HG02678 (cell line): Measurements from ENCODE around the gene TOP2A.
"Not testable (repeated sequence)": the region's sequence is repeated elsewhere in the genome, so short reads cannot be mapped to it uniquely, and the experiment has no call there.

Experiments used
- ATAC-seq: cut with Tn5 transposase; IDR thresholded peaks from one replicate; pipeline ENCODE4 v1.9.1; 2021; ENCODE audit warnings: mild to moderate bottlenecking, moderate library complexity; ENCODE audit not compliant: unreplicated experiment

The TOP2A gene

GRCh38 chr17:40382251-40382650, 35.4 kb downstream of the TOP2A start:
- ATAC-seq = no peak

DNA sequence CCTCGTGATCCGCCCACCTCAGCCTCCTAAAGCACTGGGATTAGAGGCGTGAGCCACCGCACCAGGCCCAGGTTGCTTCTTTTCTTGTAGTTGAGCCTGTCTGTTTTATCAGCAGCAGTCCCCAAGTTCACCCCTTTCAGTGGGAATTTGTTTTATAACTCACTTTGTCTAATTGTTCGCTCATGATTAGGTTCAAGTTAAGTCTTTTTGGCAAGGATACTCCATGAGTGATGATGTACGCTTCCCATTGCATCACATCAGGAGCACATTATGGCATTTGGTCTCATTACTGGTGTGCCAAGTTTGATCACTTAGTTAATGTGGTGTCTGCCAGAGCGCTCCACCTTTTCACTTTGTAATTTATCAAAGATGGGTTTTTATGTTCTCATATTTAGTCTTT, 38.7 kb downstream of the TOP2A start:
- no peak for ATAC-seq

GRCh38 chr17:40377832-40378231, 39.9 kb downstream of the TOP2A start:
- no peak for ATAC-seq

- not testable (repeated sequence) for ATAC-seq
Observed at GRCh38 chr17:40376541-40376940, 41.2 kb downstream of the TOP2A start.

DNA sequence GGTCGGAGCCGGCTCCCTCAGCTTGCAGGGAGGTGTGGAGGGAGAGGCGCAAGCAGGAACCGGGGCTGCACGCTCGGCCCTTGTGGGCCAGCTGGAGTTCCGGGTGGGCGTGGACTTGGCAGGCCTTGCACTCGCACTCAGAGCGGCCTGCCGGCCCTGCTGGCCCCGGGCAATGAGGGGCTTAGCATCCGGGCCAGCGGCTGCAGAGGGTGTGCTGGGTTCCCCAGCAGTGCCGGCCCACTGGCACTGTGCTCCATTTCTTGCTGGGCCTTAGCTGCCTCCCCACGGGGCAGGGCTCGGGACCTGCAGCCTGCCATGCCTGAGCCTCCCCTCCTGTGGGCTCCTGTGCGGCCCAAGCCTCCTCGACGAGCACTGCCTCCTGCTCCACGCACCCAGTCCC, 41.9 kb downstream of the TOP2A start:
- ATAC-seq = not testable (repeated sequence)

DNA sequence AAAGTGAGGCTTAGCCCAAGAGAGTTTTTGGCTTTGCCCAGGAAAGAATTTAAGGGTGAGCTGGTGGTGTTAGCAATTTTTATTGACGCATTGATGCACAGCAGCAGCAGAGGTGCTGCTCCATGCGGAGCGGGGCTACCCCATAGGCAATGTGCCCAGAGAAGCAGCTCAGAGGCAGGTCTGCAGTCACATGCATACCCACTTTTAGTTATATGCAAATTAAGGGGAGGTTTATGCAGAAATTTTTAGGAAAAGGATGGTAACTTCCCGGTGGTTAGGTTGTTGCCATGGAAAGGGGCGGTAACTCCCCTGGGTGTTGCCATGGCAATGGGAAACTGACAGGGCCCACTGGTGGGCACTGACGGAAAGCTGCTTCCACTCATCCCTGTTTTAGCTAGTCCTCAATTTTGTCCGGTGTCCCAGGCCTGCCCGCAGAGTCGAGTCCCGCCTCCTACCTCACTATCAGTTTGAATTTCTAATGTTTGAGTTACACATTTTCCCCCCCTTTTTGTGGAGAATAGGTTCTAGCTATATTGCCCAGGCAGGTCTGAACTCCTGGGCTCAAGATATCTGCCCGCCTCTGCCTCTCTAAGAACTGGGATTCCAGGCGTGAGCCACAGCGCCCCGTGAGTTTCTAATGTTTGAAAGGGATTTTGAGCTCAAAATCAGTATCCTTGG, 42.7 kb downstream of the TOP2A start:
- ATAC-seq = no peak

GRCh38 chr17:40373999-40374398, 43.7 kb downstream of the TOP2A start:
- no peak for ATAC-seq

GRCh38 chr17:40373324-40373723, 44.4 kb downstream of the TOP2A start:
- no peak for ATAC-seq

DNA sequence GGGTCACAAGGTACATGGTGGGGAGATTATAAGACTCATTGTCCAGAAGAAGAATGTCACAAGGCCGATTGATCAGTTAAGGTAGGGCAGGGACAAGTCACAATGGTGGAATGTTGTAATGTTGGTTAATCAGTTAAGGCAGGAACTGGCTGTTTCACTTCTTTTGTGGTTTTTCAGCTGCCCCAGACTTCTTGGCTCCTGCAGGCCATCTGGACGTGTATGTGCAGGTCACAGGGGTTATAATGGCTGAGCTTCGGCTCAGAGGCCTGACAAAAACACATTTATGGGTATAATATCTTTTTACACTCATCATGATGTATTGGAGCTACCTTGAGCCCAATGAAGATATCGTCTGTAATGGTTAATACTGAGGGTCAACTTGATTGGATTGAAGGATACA, 45.1 kb downstream of the TOP2A start:
- ATAC-seq = not testable (repeated sequence)

DNA sequence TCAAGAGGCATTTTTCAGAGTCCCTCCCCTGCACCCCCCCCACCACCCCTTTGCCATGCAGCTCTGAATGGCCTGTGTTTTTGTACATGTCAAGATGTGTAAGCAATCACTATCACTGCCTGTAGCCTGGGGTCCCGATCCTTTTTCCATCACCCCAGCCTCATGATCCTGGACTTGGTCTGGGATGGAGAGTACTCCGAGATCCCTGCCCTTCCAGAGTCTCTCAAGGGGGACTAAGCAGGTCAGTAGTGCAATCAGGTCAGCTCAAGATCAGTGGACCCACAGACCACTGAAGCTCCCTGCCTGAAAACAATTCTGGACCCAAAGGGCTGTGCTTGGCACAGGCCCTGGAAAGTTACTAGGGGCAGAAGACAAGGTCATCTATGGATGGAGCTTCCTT, 45.7 kb downstream of the TOP2A start:
- no peak for ATAC-seq

- ATAC-seq = no peak
Observed at GRCh38 chr17:40371261-40371929, 46.3 kb downstream of the TOP2A start.

DNA sequence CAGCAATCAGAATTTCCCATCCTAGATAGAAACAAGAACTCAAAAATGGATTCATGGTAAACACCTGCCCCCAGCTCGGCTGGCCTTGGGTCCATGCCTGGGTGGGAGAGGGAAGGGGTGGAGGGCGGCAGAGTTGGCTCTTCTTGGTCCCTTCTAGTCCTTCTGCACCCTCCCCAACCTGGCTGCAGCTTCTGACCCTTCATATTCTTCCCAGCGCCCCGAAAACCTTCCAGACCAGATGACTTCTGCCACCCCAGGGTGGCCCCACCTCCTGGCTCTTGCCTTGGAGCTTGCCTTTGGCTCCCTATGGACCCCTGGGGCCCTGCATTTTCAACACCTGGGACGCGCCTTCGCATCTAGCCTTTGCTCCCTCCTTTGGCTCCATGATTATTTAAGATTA, 47.8 kb downstream of the TOP2A start:
- ATAC-seq = no peak

GRCh38 chr17:40367728-40368127, 50.0 kb downstream of the TOP2A start:
- ATAC-seq = not testable (repeated sequence)

- no peak for ATAC-seq
Observed at GRCh38 chr17:40366861-40367518, 50.7 kb downstream of the TOP2A start.

GRCh38 chr17:40366076-40366860, 51.4 kb downstream of the TOP2A start:
- ATAC-seq = no peak

- ATAC-seq = no peak
Observed at GRCh38 chr17:40364906-40365305, 52.8 kb downstream of the TOP2A start.

- no peak for ATAC-seq
Observed at GRCh38 chr17:40364121-40364861, 53.4 kb downstream of the TOP2A start, which contains the start of gene GJD3. Gene GJD3, minus strand, starts transcription at chr17:40364737. Its CDS starts 922 bp downstream, at chr17:40363815.

DNA sequence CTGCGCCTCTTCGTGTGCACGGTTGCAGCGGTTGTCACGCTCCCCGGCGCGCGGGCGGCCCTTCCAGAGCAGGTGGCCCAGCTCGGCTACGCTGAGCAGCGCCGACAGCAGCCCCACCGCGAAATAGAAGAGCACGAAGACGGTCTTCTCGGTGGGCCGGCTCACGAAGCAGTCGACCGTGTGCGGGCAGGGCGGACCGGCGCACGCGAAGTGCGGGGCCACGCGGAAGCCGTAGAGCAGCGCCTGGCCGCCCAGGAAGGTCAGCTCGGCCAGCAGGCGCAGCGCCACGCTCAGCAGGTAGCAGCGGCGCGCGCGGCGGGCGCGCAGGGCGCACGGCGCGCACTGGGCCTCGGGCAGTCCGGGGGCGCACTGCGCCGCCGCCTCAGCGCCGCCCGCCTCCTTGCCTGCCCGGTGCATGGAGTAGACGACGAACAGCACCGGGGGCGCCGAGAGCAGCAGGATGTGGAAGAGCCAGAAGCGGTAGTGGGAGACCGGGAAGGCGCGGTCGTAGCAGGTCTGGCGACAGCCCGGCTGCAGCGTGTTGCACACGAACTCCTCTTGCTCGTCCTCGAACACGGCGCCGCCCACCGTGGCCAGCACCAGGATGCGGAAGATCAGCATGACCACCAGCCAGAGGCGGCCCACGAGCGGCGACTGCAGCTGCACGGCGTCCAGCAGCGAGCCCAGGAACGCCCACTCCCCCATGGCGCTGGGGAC, 54.4 kb downstream of the TOP2A start:
- peak; percentile 19 for ATAC-seq

- peak; percentile 68 for ATAC-seq
Observed at GRCh38 chr17:40362696-40363110, 55.0 kb downstream of the TOP2A start.
